ENCODE data around the gene RPTOR. TPM values are rescaled to one million over a fixed set of nuclear protein-coding genes. Genes with fewer than 3 reads are reported as not detected.
A peak's percentile ranks its signal among the peaks of the same experiment; 100 is the strongest.

The RPTOR gene
- polyA plus RNA-seq, 1 of the 3 experiments (the other 2 are of a cell fraction) = 14.9 TPM

- Histone ChIP-seq H3K9ac (peak overlapping the region; percentile 72), H2AFZ (ENCODE audit: low read depth) (peak overlapping the region; percentile 78), H3K4me1 (ENCODE audit: control insufficient read depth in 1 of 2, insufficient read depth in 2 of 2, low read depth in 1 of 2, low read length in 1 of 2) (peaks cover 20 to 47% of the 10 kb centered on the region in 2 experiments), H3K9me3 (no peaks in the 10 kb centered on the region), H3F3A (replicated peaks; ENCODE audit: insufficient read depth) (peaks cover 15% of the 10 kb centered on the region), H3K4me3 (ENCODE audit: low read depth in 2 of 2, low read length in 1 of 2) (peak overlapping the region; percentile 48 to 54), H3K27me3 (ENCODE audit: insufficient read depth) (no peaks in the 10 kb centered on the region), H3K36me3 (replicated peaks in 1 of 2; ENCODE audit: control insufficient read depth in 1 of 2, insufficient read depth in 2 of 2, low read length in 1 of 2) (peaks cover 4 to 5% of the 10 kb centered on the region in 2 experiments), H4K20me1 (ENCODE audit: insufficient read depth) (no peaks in the 10 kb centered on the region), H3K9me2 (no peaks in the 10 kb centered on the region), H3K79me2 (ENCODE audit: insufficient read depth) (no peaks in the 10 kb centered on the region), H3K4me2 (peak overlapping the region; percentile 77), H3K27ac (ENCODE audit: low read depth in 2 of 2, low read length in 1 of 2) (peak overlapping the region; percentile 93 to 97)
- DNase-seq = peak; percentile 99
- CTCF ChIA-PET = interaction anchor here (0.7 to 2.4 kb wide), 10 partner anchors 9 to 257 kb away, joined by 3 to 20 read pairs (median 4); no protein-coding TSS in a partner anchor
- WGBS (ENCODE audit: low lambda C conversion rate) = 5% methylated on average over 25 of the region's 25 CpGs
- POLR2A ChIA-PET = interaction anchor here (0.7 to 2.1 kb wide), 9 partner anchors 13 to 291 kb away, joined by 3 to 9 read pairs (median 3); no protein-coding TSS in a partner anchor
- TF ChIP-seq TCF12 (IDR thresholded peaks at IDR 0.05) (peak; percentile 93), SMC3 (IDR thresholded peaks at IDR 0.05; ENCODE audit: low read depth, low read length) (0 out of 2 replicates have a peak, but pooled peaks have one; percentile 20), RAD21 (IDR thresholded peaks at IDR 0.05; ENCODE audit: low read length) (0 out of 2 replicates have a peak, but pooled peaks have one; percentile 12), CTCF (IDR thresholded peaks at IDR 0.05) (no peak), YY1 (IDR thresholded peaks at IDR 0.05; ENCODE audit: low read depth) (peak; percentile 87), USF2 (IDR thresholded peaks at IDR 0.05; ENCODE audit: borderline replicate concordance, low read depth, low read length) (no peak), ELF1 (IDR thresholded peaks at IDR 0.05) (no peak), EP300 (IDR thresholded peaks at IDR 0.05; ENCODE audit: borderline replicate concordance in 1 of 2, low read depth in 1 of 2, low read length in 1 of 2) (peak; percentile 69 to 73; a peak in 3 of 4 replicates), SIN3A (IDR thresholded peaks at IDR 0.05; ENCODE audit: borderline replicate concordance, low read depth, low read length) (peak; percentile 90; the same call in 1 of the 2 replicates), RCOR1 (IDR thresholded peaks at IDR 0.05; ENCODE audit: low read length) (peak; percentile 73), FOXJ3 (CRISPR knock-in tag; IDR thresholded peaks at IDR 0.05) (peak; percentile 91), MXI1 (IDR thresholded peaks at IDR 0.05; ENCODE audit: low read depth, low read length) (peak; percentile 88; the same call in 1 of the 2 replicates), POLR2AphosphoS5 (IDR thresholded peaks at IDR 0.05; ENCODE audit: low read depth, low read length) (peak; percentile 91), GATA2 (CRISPR knock-in tag; IDR thresholded peaks at IDR 0.05) (peak; percentile 43), NFIC (IDR thresholded peaks at IDR 0.05; ENCODE audit: borderline replicate concordance) (peak; percentile 81; the same call in 1 of the 2 replicates), PBX3 (IDR thresholded peaks at IDR 0.05) (peak; percentile 72; the same call in 1 of the 2 replicates), FOSL2 (IDR thresholded peaks at IDR 0.05; ENCODE audit: borderline replicate concordance, low read depth) (peak; percentile 99), RFX5 (IDR thresholded peaks at IDR 0.05; ENCODE audit: low read length) (no peak), CHD2 (IDR thresholded peaks at IDR 0.05; ENCODE audit: low read length, partially characterized antibody) (peak; percentile 50)
- TF ChIP-seq, protein P1, sequence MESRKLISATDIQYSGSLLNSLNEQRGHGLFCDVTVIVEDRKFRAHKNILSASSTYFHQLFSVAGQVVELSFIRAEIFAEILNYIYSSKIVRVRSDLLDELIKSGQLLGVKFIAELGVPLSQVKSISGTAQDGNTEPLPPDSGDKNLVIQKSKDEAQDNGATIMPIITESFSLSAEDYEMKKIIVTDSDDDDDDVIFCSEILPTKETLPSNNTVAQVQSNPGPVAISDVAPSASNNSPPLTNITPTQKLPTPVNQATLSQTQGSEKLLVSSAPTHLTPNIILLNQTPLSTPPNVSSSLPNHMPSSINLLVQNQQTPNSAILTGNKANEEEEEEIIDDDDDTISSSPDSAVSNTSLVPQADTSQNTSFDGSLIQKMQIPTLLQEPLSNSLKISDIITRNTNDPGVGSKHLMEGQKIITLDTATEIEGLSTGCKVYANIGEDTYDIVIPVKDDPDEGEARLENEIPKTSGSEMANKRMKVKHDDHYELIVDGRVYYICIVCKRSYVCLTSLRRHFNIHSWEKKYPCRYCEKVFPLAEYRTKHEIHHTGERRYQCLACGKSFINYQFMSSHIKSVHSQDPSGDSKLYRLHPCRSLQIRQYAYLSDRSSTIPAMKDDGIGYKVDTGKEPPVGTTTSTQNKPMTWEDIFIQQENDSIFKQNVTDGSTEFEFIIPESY (IDR thresholded peaks at IDR 0.05; ENCODE audit: borderline replicate concordance, low read depth) = no peak
- TF ChIP-seq, protein P2, sequence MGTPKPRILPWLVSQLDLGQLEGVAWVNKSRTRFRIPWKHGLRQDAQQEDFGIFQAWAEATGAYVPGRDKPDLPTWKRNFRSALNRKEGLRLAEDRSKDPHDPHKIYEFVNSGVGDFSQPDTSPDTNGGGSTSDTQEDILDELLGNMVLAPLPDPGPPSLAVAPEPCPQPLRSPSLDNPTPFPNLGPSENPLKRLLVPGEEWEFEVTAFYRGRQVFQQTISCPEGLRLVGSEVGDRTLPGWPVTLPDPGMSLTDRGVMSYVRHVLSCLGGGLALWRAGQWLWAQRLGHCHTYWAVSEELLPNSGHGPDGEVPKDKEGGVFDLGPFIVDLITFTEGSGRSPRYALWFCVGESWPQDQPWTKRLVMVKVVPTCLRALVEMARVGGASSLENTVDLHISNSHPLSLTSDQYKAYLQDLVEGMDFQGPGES (IDR thresholded peaks at IDR 0.05; ENCODE audit: low read depth, low read length) = no peak
Measured at GRCh38 chr17:80832888-80833583, 288.4 kb downstream of the RPTOR start.
